Right lobe of liver (tissue), 6 donors: ENCODE data around the gene PIK3C2B. TPM values are rescaled to one million over a fixed set of nuclear protein-coding genes. Genes with fewer than 3 reads are reported as not detected.

Source experiments
- ATAC-seq, 4 donors: fragments of 200-7000 bp; cut with Tn5 transposase; one replicate each; pipeline ENCODE4 v1.9.1; 2020; ENCODE audit warnings: mild to moderate bottlenecking in 4 of 4, moderate library complexity in 4 of 4
- DNase-seq, 3 donors: peaks; one replicate each; pipeline ENCODE4 v3.0.0-alpha.2; 2020
- H3K27ac ChIP-seq, 3 donors: fragments of 200-600 bp; one replicate each; pipeline ENCODE4 v1.8.0; 2022
- H3K27me3 ChIP-seq, 2 donors: fragments of 200-600 bp; one replicate each; pipeline ENCODE4 v1.8.0; 2022
- H3K36me3 ChIP-seq, 4 donors: fragments of 200-600 bp; sonication (generic) in 1 of 4; one replicate each; pipeline versions ENCODE4 v1.5.1 to v1.8.0; 2017 to 2022; ENCODE audit warnings: control low read depth in 1 of 4
- H3K4me1 ChIP-seq, 4 donors: fragments of 200-600 bp; sonication (generic) in 1 of 4; one replicate each; pipeline versions ENCODE4 v1.5.1 to v1.8.0; 2017 to 2022; ENCODE audit warnings: control low read depth in 1 of 4
- H3K4me3 ChIP-seq, 3 donors: fragments of 200-600 bp; one replicate each; pipeline ENCODE4 v1.8.0; 2022
- H3K9me3 ChIP-seq, 4 donors: fragments of 200-600 bp; sonication (generic) in 1 of 4; one replicate each; pipeline versions ENCODE4 v1.5.1 to v1.8.0; 2017 to 2022; ENCODE audit warnings: control low read depth in 1 of 4
- POLR2A ChIP-seq: fragments of 450-650 bp; IDR thresholded peaks from one replicate; pipeline ENCODE4 v1.6.1; 2017; ENCODE audit warnings: antibody characterized with exemption, mild to moderate bottlenecking
- WGBS: methylation state at CpG from one replicate; pipeline ENCODE4 v1.1.6; 2018; ENCODE audit warnings: low coverage, low lambda C conversion rate; ENCODE audit not compliant: insufficient coverage; ENCODE audit errors: missing lambda C conversion rate; 5-methylcytosine and 5-hydroxymethylcytosine counted together
- intact Hi-C, 2 donors: fragments of 100-400 bp; cut with DNase I; formaldehyde crosslinking; loops; one replicate each; pipeline versions ENCODE4 v1.11.2 to v1.14.1; 2022
- total RNA-seq, 6 experiments: library from RNA; depleted of rRNA in 2 of 6; stranded (reverse); fragments of >200 nt in 2 of 6; fragmentation: NEBNext Ultra II Directional in 3 of 6; extraction: Animal tissue kit (Norgen Biotek cat#: 25700) in 3 of 6; gene quantifications; one replicate each; pipeline versions ENCODE4 v1.1.0 to v1.2.4, GENCODE V29; 2016 to 2023
- TF ChIP-seq, protein P1 (sequence below), 4 donors: fragments of 200-600 bp in 3 of 4; fragments of 450-650 bp in 1 of 4; IDR thresholded peaks; one replicate each; pipeline versions ENCODE4 v1.5.1 to v1.8.0; 2016 to 2022; ENCODE audit warnings: antibody characterized with exemption in 4 of 4, mild to moderate bottlenecking in 2 of 4
- donor health status: DM: no; HTN: yes; CAD: no.
- donor health status: DM: no; HTN: no; CAD: no.
- donor health status: DM: no; HTN: no; CAD: no.
- donor health status: DM: no; HTN: yes; CAD: no.
- donor health status: DM: no; HTN: yes; CAD: no.

Gene PIK3C2B
- total RNA-seq, 6 experiments from 2014 or later: 7.6 to 18.5 (median 10.1) TPM

DNA sequence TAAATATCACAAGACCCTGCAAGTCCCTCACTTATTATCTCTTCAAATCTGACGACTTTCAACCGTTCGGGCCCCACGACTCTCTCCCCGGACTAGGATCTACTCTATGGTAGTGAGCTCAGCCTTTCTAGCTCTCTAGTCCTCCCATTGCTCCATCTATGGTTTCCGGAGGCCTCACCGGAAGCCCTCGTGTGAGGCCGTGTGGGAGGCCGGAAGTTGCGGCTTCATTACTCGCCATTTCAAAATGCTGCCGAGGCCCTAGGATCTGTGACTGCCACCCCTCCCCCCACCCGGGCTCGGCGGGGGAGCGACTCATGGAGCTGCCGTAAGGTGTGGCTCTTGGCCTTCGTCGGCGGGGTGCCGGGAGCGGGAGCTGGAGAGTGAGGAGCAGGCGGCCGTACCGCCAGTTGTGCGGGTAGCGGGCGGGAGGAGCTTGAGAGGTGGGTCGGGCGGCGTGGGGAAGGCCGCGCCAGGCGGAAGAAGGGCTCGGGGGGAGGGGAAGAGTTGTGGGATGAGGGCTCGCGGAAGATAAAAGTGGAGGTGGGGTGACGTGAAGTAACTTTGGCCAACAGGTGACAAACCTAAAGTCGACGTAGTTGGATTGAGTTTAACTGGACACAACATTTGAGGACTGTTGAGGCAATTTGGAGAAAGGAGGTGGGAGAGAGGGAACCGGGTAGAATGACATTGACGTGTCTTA is 21.7 kb upstream of the PIK3C2B start, which contains the start of gene MDM4:
TSS of gene MDM4 (plus strand) at position 227 of the 700 bp plus-strand sequence. CDS start 9,113 bp downstream, outside the sequence.
- Histone ChIP-seq H3K4me1 (peaks cover 0 to 15% (median 0%) of the 10 kb centered on the region in 4 donors), H3K4me3 (peak within 1 kb of the TSS; percentile 64 to 80 (median 70)), H3K27ac (peak within 1 kb of the TSS; percentile 80 to 94 (median 90)), H3K27me3 (no peaks in the 10 kb centered on the region), H3K36me3 (no peaks in the 10 kb centered on the region), H3K9me3 (no peaks in the 10 kb centered on the region)
- intact Hi-C loops: no loop called here
- under 1% methylated on average over 42 of the region's 43 CpGs for WGBS
- DNase-seq: peak; percentile 90 to 95 (median 93)
- peak; percentile 95 to 98 (median 96) for ATAC-seq
- TF ChIP-seq POLR2A: peak; percentile 92
- TF ChIP-seq, protein P1, sequence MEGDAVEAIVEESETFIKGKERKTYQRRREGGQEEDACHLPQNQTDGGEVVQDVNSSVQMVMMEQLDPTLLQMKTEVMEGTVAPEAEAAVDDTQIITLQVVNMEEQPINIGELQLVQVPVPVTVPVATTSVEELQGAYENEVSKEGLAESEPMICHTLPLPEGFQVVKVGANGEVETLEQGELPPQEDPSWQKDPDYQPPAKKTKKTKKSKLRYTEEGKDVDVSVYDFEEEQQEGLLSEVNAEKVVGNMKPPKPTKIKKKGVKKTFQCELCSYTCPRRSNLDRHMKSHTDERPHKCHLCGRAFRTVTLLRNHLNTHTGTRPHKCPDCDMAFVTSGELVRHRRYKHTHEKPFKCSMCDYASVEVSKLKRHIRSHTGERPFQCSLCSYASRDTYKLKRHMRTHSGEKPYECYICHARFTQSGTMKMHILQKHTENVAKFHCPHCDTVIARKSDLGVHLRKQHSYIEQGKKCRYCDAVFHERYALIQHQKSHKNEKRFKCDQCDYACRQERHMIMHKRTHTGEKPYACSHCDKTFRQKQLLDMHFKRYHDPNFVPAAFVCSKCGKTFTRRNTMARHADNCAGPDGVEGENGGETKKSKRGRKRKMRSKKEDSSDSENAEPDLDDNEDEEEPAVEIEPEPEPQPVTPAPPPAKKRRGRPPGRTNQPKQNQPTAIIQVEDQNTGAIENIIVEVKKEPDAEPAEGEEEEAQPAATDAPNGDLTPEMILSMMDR (IDR thresholded peaks at IDR 0.05): no peak

- H3K4me3 ChIP-seq: no peak overlapping the region
- WGBS: 69% methylated on average over 2 of the region's 2 CpGs
- H3K4me1 ChIP-seq: peaks cover 0 to 15% (median 0%) of the 10 kb centered on the region in 4 donors
- no peaks in the 10 kb centered on the region for H3K27me3 ChIP-seq
- H3K27ac ChIP-seq: no peak overlapping the region
- ATAC-seq (no peak), DNase-seq (no peak)
- TF ChIP-seq, protein P1 (IDR thresholded peaks at IDR 0.05): no peak
- TF ChIP-seq POLR2A: no peak
- H3K36me3 ChIP-seq: no peaks in the 10 kb centered on the region
- H3K9me3 ChIP-seq: no peaks in the 10 kb centered on the region
- intact Hi-C loops: no loop called here
Observed at GRCh38 chr1:204514828-204515227, 20.2 kb upstream of the PIK3C2B start.

- Histone ChIP-seq H3K27ac (peak overlapping the region in 2 of 3 donors; percentile 29 to 31), H3K4me3 (no peak overlapping the region)
- DNase-seq: no peak
Observed at GRCh38 chr1:204513117-204513716, 18.6 kb upstream of the PIK3C2B start.

DNA sequence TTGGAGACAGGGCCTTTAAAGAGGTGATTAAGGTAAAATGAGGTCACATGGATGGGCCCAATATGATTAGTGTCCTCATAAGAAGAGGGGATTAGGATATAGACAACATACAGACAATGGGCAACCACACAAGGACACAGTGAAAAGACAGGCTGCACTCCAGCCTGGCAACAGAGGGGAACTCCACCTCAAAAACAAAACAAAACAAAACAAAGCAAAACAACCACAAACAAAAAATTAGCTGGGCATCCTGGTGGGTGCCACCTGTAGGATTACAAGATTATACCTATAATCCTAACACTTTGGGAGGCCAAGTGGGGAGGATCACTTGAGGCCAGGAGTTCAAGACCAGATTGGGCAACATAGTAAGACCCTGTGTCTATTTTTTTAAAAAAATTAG is 16.8 kb upstream of the PIK3C2B start:
- no peak for ATAC-seq
- H3K4me1 ChIP-seq: no peaks in the 10 kb centered on the region
- DNase-seq: no peak
- no peaks in the 10 kb centered on the region for H3K9me3 ChIP-seq
- intact Hi-C loops: no loop called here
- no peaks in the 10 kb centered on the region for H3K36me3 ChIP-seq
- no peak overlapping the region for H3K4me3 ChIP-seq
- no peak overlapping the region for H3K27ac ChIP-seq
- TF ChIP-seq POLR2A: no peak
- TF ChIP-seq, protein P1 (IDR thresholded peaks at IDR 0.05): no peak
- H3K27me3 ChIP-seq: no peaks in the 10 kb centered on the region

More at GRCh38 chr1:204513117-204513716, 18.6 kb upstream of the PIK3C2B start:
- H3K9me3 ChIP-seq: no peaks in the 10 kb centered on the region
- H3K27me3 ChIP-seq: no peaks in the 10 kb centered on the region
- ATAC-seq: no peak
- TF ChIP-seq POLR2A: no peak
- TF ChIP-seq, protein P1 (IDR thresholded peaks at IDR 0.05): no peak
- 50% methylated on average over 15 of the region's 15 CpGs for WGBS
- no peaks in the 10 kb centered on the region for H3K36me3 ChIP-seq
- intact Hi-C loops: no loop called here
- H3K4me1 ChIP-seq: peaks cover 0 to 12% (median 0%) of the 10 kb centered on the region in 4 donors
